DND-41 (cell line): ENCODE results near the gene LRRC56.

ENCODE experiments used
- ATAC-seq: fragments of 200-7000 bp; cut with Tn5 transposase; 3 replicates; pipeline ENCODE4 v1.9.1; 2021; ENCODE audit warnings: low read depth; ENCODE audit not compliant: insufficient read depth
- DNase-seq: peaks from one replicate; pipeline ENCODE4 v3.0.0-alpha.2; 2020
- H2AFZ ChIP-seq: 2 replicates; pipeline ENCODE4 v1.6.0; 2012; ENCODE audit warnings: low read depth, low read length
- H3K27ac ChIP-seq: 2 replicates; pipeline ENCODE4 v1.5.1; 2012; ENCODE audit warnings: low read length, inconsistent platforms
- H3K27me3 ChIP-seq: fragments of 200-600 bp; sonication (generic); 2 replicates; pipeline ENCODE4 v1.6.0; 2012; ENCODE audit warnings: low read length, mild to moderate bottlenecking, inconsistent platforms; ENCODE audit not compliant: insufficient read depth, poor library complexity
- H3K36me3 ChIP-seq: 2 replicates; pipeline ENCODE4 v1.5.1; 2012; ENCODE audit warnings: low read length, inconsistent platforms; ENCODE audit not compliant: insufficient read depth
- H3K4me1 ChIP-seq: 2 replicates; pipeline ENCODE4 v1.5.1; 2012; ENCODE audit warnings: mild to moderate bottlenecking, low read length; ENCODE audit not compliant: insufficient read depth
- H3K4me2 ChIP-seq: 2 replicates; pipeline ENCODE4 v1.6.0; 2012; ENCODE audit warnings: mild to moderate bottlenecking, moderate library complexity, low read length, inconsistent platforms; ENCODE audit not compliant: insufficient read depth
- H3K4me3 ChIP-seq, 2 experiments: fragments of 200-600 bp in 1 of 2; shearing (Covaris generic) in 1 of 2; 2 replicates each; pipeline ENCODE4 v1.5.1; 2012 to 2016; ENCODE audit warnings: inconsistent platforms in 2 of 2, low read length in 2 of 2, mild to moderate bottlenecking in 2 of 2, low read depth in 1 of 2, moderate library complexity in 1 of 2
- H3K79me2 ChIP-seq: 2 replicates; pipeline ENCODE4 v1.6.0; 2012; ENCODE audit warnings: low read length, inconsistent platforms; ENCODE audit not compliant: insufficient read depth
- H3K9ac ChIP-seq: 2 replicates; pipeline ENCODE4 v1.6.0; 2012; ENCODE audit warnings: low read depth, mild to moderate bottlenecking, inconsistent platforms, low read length, moderate library complexity
- H3K9me3 ChIP-seq: 2 replicates; pipeline ENCODE4 v1.5.1; 2012; ENCODE audit warnings: low read length, moderate library complexity, mild to moderate bottlenecking, inconsistent platforms; ENCODE audit not compliant: insufficient read depth, severe bottlenecking
- H4K20me1 ChIP-seq: 2 replicates; pipeline ENCODE4 v1.6.0; 2012; ENCODE audit warnings: low read length; ENCODE audit not compliant: insufficient read depth
- CTCF ChIP-seq: IDR thresholded peaks from 2 replicates; pipeline ENCODE4 v1.5.1; 2012; ENCODE audit warnings: borderline replicate concordance, low read length, moderate library complexity, mild to moderate bottlenecking; ENCODE audit not compliant: poor library complexity, severe bottlenecking; ENCODE audit errors: extremely low read depth
- EZH2 ChIP-seq: IDR thresholded peaks from 3 replicates; pipeline ENCODE4 v1.6.1; 2012; ENCODE audit warnings: borderline replicate concordance, low read depth, mild to moderate bottlenecking, moderate library complexity, low read length, inconsistent platforms; ENCODE audit not compliant: severe bottlenecking

The LRRC56 gene

GRCh38 chr11:545171-545570 lies 7.8 kb downstream of the LRRC56 start:
- Histone ChIP-seq H3K79me2 (no peaks in the 10 kb centered on the region), H3K4me1 (no peaks in the 10 kb centered on the region)

GRCh38 chr11:548700-549603 lies 11.6 kb downstream of the LRRC56 start:
- Histone ChIP-seq H3K4me2 (no peak overlapping the region), H3K9me3 (no peaks in the 10 kb centered on the region), H3K27ac (no peak overlapping the region), H3K4me1 (no peaks in the 10 kb centered on the region), H4K20me1 (no peaks in the 10 kb centered on the region), H3K4me3 (no peak overlapping the region), H3K79me2 (no peaks in the 10 kb centered on the region), H3K36me3 (no peaks in the 10 kb centered on the region), H2AFZ (no peak overlapping the region), H3K27me3 (no peaks in the 10 kb centered on the region), H3K9ac (no peak overlapping the region)
- ATAC-seq (no peak), DNase-seq (no peak)
- TF ChIP-seq CTCF (no peak), EZH2 (no peak)

More at GRCh38 chr11:545171-545570, 7.8 kb downstream of the LRRC56 start:
- TF ChIP-seq EZH2, result no peak
- TF ChIP-seq CTCF, result no peak
- no peak for DNase-seq
- ATAC-seq, result no peak
- Histone ChIP-seq H3K4me3 (no peak overlapping the region), H3K9ac (no peak overlapping the region), H3K27ac (no peak overlapping the region), H3K9me3 (no peaks in the 10 kb centered on the region), H4K20me1 (no peaks in the 10 kb centered on the region), H3K4me2 (no peak overlapping the region), H2AFZ (no peak overlapping the region), H3K27me3 (no peaks in the 10 kb centered on the region), H3K36me3 (no peaks in the 10 kb centered on the region)

- Histone ChIP-seq H3K79me2 (no peaks in the 10 kb centered on the region), H3K36me3 (no peaks in the 10 kb centered on the region), H4K20me1 (no peaks in the 10 kb centered on the region), H3K9me3 (no peaks in the 10 kb centered on the region), H3K9ac (no peak overlapping the region), H3K4me1 (peaks cover 6% of the 10 kb centered on the region), H3K4me3 (no peak overlapping the region), H3K27me3 (no peaks in the 10 kb centered on the region), H3K4me2 (no peak overlapping the region), H2AFZ (no peak overlapping the region), H3K27ac (no peak overlapping the region)
- no peak for DNase-seq
- no peak for ATAC-seq
- no peak for TF ChIP-seq CTCF
- TF ChIP-seq EZH2, result no peak
These were observed 12.9 kb downstream of the LRRC56 start for GRCh38 chr11:550021-550745.
